ENCODE measurements around the gene TNRC6A.
"Not testable (repeated sequence)": the region's sequence is repeated elsewhere in the genome, so short reads cannot be mapped to it uniquely, and the experiment has no call there.

TNRC6A gene

DNA sequence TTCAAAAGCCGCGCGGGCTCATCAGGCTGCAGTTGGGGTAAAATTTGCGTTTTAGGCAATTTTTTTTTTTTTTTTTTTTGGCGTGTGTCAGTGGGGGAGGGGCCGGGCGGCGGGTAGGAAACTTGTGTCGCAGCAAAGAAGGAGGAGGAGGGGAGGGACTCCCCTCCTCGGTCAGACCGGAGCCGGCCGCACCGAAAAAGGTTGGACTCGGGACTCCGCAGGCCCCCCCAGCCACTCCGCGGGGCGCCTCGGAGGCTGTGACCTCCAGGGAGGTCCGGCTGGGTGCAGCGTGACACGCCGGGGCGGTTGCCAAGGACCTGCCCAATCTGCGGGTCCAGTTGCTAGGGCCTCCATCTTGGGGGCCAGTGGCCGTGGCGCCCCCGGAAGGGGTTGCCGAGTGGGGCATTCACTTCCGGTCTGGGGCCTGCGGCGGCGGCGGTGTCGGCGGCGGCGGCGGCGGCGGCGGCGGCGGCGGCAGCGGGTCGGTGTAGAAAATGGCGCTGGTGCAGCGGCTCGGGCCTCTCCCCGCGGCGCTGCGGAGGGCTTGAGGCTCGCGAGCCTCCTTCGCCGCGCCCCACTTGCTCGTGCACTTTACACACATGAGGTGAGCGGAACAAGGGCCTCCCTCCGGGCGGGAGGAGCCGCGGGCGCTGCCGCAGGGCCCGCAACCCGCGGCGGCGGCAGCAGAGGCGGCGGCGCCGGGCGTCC lies at the start of gene TNRC6A:
Gene TNRC6A (plus strand): TSS at position 409 of the 708 bp plus-strand sequence. CDS start 191 bp downstream, at position 600.
- DNase-seq (ENCODE audit: low read depth, low spot score) = peak; percentile 96

DNA sequence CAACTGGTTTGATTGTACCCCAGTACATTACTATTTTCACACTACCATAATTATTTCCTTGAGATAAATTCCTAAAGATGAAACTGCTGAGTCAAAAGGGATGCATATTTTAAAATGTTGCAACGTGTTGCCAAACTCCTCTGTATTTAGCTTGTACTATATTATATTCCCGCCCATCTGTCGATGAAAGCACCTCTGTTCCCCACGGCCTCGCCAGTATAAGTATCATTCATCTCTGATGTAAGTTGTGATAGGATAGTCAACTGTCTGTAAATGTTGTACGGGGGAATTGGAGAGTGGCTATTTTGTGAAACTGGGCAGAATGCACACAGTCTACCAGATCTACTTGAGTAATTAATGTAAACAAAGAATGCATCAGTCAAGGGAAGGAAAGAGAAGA lies 47.7 kb upstream of the TNRC6A start:
- no peak for DNase-seq (ENCODE audit: low read depth, low spot score)

DNA sequence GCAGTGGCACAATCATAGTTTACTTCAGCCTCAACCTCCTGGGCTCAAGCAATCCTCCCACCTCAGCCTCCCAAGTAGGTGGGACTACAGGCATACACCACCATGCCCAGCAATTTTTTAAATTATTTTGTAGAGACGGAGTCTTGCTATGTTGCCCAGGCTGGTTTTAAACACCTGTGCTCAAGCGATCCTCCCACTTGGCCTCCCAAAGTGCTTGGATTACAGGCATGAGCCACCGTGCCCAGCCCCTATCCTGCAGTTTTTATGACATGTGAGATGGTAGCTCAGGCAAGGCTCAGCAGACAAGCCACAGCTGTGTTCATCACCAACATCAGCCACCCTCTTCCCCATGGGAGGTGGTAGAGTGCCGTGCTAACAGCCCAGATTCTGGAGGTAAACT lies 46.2 kb upstream of the TNRC6A start:
- DNase-seq (ENCODE audit: low read depth, low spot score) = no peak

DNA sequence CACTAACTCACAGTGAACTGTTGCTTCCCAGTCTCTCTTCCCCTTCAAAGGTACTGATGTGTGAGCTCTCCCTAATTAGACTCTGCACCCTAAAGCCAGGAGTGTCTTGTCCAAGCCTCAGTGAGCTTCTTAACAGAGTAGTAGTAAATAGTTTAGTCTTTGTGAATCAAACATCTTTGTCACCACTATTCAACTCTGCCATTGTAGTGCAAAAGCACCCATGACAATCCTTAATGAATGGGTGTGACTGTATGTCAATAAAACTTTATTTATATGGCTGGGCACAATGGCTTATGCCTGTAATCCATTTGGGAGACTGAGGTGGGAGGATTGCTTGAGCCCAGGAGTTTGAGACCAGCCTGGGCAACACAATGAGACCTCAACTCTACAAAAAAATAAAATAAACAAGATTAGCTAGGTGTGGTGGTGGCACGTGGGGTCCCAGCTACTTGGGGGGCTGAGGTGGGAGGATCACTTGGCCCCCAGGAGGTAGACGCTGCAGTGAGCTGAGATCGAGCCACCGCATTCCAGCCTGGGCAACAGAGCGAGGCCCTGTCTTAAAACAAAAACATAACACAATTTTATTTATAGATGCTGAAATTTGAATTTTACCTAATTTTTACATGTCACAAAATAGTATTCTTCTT lies 45.5 kb upstream of the TNRC6A start:
- DNase-seq (ENCODE audit: low read depth, low spot score) = no peak

DNA sequence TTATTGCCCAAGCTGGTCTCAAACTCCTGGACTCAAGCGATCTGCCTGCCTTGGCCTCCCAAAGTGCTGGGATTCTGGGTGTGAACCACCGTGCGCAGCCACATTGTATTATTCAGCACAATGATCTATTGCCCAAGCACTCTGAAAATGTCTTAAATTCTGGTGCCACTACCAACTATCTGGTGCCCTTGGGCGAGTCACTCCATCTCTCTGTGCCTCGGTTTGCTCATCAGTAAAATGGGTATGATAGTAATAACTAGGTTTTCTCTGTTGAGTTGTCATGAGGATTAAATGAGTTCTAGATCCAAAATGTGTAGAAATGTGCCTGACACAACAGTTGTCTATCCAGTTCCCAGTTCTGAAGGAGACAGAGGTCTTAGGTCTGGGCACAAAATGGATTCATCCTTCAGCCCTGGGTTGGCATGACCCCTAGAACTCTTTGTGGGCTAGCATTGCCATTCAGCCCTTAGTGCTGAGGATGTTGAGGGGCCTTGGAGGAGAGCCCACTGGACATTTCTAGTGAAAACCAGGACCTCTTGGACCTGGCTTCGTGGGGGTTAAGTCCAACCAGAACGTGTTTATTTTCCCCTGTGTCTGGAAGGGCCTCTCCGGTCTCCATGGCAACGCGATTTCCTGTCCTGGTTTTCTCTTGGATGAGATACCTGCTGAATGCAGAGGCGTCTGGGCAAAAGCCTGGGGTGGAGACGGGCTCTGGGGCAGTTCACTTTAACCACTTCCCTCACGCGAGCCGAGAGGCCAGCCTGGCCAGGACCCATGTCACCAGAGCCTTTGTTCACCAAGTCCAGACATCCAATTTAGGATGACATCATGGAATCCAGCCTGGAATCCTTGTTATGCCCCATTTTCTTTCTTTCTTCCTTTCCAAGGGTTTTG lies 43.7 kb upstream of the TNRC6A start:
- DNase-seq (ENCODE audit: low read depth, low spot score) = peak; percentile 91

DNA sequence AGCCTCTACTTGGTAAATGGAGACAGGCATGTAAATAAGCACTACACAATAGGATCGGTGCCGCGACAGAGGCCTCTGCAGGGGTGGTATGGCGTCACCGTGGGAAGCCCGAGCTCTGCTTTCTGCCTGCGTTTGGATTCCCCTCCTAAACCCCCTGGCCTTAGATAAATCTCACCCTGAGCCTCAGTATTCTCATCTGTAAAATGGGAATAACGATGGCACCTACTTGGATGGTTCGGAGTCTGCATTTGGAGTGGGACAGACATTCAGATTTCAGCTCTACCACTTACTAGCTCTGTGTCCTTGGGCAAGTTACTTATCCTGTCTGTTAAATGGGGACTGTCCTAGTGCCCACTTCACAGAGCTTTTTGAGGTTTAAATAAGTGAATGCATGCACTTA lies 42.8 kb upstream of the TNRC6A start:
- DNase-seq (ENCODE audit: low read depth, low spot score) = no peak

DNA sequence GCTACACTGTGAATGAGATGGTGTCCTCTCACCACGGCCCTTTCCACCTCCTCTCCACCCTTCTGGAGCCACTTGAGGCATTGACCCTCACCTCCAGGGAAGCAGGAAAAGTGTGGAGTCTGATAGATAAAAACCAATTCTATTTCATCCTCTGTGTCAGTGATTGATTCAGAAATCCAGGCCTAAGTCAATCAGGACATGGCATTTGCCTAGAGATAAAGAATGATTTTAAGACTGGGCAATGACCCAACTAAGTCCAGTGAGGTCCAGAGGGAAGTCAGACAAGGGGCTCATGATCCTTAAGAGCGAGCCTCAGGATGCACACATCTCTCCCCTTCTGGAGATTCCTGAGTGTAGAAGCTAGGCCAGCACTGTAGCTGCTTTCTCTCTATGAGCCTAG lies 41.1 kb upstream of the TNRC6A start:
- no peak for DNase-seq (ENCODE audit: low read depth, low spot score)

DNA sequence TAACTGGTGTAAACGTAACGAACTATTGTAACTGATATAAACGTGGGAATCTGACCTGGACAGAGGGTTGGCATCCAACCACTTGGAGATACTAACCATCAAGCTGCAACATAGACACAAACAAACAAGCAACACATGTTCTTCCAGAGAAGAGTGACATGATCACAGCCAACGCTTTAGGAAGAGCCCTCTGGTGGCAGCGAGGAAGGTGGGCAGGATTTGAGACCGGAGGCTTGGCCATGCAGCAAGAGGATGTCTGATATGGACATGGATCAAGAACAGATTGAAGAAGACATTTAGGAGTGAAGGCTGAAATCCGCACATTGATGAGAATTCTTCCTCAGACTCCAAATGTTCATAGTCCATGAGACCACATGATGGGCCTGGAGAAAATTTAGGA lies 40.3 kb upstream of the TNRC6A start:
- DNase-seq (ENCODE audit: low read depth, low spot score) = peak; percentile 60

DNA sequence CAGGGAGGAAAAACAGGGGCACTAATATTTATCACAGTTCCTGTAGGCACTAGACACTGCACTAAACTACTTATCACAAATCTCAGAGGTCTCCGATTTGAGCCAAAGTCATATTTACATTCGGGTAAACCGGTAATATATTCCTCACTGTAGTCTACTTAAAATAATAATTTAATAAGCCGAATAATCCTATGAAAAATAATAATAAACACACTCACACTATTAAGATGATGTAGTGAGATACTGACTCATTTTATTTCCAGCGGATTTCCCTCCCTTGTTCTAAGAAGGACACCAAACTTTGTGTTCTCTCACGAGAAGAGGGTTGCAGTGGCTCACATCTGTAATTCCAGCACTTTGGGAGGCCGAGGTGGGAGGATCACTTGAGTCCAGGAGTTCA lies 36.6 kb upstream of the TNRC6A start:
- DNase-seq (ENCODE audit: low read depth, low spot score) = no peak

DNA sequence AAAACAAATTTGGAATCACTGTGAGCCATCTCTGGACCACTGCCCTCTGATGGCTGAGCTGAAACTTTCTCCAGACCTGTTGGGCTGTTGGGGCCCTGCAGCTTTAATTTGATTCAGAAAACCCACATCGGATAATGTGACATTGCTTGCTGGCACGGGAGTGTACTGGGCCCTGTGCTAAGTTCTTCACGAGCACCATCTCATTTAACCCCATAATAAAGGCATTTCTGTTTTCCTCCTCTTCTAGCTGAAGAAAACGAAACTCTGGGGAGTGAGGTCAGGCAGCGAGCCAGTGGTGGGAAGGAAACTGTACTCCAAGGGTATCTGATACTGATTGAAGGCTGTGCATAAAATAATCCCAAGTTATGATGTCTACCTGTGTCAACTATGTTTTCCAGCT lies 34.5 kb upstream of the TNRC6A start:
- DNase-seq (ENCODE audit: low read depth, low spot score) = peak; percentile 20

DNA sequence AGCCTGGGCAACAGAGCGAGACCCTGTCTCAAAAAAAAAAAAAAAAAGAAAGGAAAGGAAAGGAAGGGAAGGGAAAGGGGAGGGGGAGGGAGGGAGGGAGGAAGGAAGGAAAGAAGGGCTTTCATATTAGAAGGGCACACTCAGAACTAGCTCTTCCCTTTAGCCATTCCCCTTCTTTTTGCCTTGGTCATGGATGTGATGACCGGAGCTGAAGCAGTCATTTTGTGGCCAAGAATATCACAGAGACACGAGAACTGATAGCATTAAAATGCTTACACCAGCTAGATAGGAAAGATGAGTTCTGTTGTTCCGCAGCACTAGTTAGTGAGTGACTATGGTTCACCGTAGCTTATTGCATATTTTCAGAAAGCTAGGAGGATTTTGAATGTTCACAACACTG lies 32.8 kb upstream of the TNRC6A start:
- no peak for DNase-seq (ENCODE audit: low read depth, low spot score)

DNA sequence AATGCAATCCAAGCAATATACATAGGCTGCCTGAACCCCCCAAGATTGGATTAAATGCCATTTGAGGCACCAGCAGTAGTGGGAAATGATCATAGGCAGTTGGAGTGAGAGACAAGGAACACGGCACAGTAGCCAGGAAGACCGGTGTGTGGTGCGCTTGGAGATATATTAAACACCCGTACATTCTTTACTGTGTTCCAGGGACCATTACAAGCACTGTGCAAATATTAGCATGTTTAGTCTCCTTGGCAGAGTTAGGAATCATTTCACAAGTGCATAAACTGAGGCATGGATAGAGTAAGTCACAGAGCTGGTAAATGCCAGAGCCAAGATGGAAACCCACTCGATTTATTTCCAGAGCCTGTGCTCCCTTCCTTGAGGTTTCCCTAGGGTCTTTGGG lies 31.1 kb upstream of the TNRC6A start:
- DNase-seq (ENCODE audit: low read depth, low spot score) = no peak

DNA sequence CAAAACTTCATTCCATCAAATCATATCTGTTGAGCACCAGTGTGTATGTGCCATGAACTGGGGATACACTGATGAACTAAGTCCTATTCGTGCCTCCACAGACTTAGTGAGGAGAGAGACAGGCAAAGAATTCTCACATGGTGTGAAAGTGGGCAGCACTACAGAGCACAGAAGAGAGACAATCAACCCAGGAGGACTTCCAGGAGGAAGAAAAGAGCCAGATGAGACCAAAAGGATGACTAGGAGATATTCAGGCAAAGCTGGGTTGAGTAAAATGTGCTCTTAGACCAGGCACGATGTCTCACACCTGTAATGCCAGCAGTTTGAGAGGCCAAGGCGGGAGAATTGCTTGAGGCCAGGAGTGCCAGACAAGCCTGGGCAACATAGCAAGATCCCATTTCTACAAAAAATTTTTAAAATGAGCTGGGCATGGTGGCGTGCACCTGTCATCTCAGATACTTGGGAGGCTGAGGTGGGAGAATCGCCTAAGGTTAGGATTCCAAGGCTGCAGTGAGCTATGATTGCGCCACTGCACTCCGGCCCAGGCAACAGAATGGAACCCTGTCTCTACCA lies 30.2 kb upstream of the TNRC6A start:
- no peak for DNase-seq (ENCODE audit: low read depth, low spot score)

DNA sequence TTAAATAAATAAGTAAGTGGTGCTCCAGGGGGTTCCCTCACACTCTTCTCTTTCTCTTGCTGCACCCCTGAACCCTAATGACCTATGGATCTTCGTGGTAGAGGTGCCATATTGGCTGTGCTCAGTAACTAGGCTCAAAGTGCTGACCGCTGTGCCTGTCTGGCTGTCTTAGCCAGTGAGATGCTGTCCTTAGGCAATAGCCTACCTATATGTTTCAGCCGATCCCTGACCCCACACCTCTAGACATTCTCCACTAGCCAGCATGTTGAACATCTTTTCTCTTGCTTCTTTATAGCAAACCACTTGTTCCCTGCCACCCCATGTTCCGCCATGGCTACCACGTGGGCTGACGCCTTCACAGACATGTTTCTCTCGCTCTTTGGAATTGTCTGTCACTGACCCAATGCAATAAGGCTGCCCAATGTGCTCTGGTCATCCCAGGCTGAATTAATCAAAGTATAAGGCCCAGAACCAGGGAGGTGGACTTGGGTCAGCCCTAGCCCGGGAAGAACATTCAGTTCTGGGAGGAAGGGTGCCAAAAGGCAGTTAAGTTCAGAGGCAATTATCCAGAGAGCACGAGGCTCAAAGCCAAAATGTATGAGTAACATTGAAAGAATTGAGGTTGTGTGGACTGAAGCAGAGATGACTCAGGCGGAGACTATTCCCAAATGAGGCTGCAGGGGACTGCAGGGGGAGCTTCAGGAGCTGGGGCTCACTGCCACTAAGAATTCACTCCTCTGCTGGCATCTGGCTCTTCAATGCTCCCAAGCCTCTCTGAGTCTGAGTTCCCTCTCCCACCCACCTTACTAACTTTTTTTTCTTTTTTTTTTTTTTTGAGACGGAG lies 28.7 kb upstream of the TNRC6A start:
- peak; percentile 99 for DNase-seq (ENCODE audit: low read depth, low spot score)

DNA sequence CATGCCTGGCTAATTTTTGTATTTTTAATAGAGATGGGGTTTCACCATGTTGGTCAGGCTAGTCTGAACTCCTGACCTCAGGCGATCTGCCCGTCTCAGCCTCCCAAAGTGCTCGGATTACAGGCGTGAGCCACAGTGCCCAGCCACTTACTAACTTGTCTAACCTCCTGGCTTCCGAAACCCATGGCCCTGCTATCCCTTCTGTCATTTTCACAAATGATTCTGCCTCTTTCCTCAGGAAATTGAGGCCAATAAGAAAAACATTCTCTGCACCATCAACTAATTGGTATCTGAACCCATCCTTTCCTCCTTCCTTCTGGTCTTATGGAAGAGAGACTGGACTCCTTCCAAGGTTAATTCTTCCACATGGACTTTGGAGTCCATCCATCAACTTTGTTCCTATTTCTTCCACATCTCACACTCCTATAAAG lies 27.9 kb upstream of the TNRC6A start:
- peak; percentile 58 for DNase-seq (ENCODE audit: low read depth, low spot score)

DNA sequence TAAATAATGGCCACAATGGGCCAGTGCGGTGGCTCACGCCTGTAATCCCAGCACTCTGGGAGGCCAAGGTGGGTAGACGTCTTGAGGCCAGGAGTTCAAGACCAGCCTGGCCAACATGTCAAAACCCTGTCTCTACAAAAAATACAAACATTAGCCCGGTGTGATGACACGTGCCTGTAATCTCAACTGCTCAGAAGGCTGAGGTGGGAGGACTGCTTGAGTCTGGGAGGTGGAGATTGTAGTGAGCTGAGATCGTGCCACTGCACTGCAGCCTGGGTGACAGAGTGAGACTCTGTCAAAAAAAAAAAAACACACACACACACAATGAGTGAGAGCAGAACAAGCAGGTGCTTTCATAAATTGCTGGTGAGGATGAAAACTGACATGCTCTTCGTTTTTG lies 21.7 kb upstream of the TNRC6A start:
- DNase-seq (ENCODE audit: low read depth, low spot score) = not testable (repeated sequence)

DNA sequence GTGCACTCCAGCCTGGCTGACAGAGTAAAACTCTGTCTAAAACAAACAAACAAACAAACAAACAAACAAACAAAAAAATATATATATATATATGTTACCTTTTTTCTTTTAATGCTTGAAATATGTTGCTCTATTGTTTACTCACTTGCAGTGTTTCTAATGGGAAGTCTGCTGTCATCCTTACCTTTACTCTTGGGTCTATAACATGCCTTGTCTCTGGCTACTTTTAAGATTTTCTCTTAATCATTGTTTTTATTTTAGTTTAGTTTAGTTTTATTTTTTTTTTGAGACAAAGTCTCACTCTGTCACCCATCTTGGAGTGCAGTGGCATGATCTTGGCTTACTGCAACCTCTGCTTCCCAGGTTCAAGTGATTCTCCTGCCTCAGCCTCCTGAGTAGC lies 16.1 kb upstream of the TNRC6A start:
- DNase-seq (ENCODE audit: low read depth, low spot score) = no peak

DNA sequence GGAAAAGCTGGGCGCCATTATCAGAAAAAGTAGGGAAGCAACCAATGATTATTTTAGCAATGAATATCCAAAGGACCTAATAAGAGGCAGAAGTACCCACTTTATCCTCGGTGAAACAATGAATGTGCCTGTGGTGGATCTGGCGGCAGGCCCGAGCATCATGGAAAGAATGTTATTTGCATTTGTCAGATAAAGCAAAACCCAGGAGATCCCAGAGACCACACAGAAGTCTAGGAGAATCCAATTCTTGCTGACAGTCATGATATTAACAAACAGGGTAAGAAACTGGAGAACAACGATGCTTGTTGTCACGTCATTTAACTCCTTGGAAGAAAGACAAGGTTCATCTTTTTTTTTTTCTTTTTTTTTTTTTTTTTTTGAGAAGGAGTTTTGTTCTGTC lies 12.0 kb upstream of the TNRC6A start:
- DNase-seq (ENCODE audit: low read depth, low spot score) = peak; percentile 89

DNA sequence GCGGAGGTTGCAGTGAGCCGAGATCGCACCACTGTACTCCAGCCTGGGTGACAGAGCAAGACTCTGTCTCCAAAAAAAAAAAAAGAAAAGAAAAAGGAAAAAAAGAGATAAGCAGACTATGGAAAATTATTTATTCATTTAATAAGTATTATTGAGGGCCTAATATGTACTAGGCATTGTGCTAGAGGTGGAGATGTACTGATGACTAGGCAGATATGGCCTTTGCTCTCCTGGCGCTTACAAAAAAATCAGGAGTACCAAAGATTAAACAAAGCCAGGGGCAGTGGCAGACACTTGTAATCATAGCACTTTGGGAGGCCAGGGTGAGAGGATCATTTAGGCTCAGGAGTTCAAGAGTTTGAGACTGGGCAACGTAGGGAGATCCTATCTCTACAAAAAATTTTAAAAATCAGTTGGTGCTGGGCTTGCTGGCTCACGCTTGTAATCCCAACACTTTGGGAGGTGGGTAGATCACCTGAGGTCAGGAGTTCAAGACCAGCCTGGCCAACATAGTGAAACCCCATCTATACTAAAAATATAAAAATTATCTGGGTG lies 10.4 kb upstream of the TNRC6A start:
- DNase-seq (ENCODE audit: low read depth, low spot score) = no peak

DNA sequence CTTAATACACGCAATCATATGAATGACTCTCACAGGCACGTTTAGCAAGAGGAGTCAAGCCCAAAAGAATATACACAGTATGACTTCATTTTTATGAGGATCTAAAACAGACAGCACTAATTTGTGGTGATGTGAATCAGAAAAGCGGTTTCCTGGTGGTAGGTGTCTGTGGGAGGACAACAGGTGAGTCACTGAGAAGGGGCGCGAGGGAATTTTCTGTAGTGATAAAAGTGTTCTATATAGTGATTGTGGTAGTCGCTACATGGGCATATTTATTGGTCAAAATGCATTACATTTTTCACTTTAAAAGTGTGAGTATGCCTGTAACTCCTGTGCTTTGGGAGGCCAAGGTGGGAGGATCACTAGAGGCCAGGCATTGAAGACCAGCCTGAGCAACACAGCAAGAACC lies 7.6 kb upstream of the TNRC6A start:
- DNase-seq (ENCODE audit: low read depth, low spot score) = no peak

DNA sequence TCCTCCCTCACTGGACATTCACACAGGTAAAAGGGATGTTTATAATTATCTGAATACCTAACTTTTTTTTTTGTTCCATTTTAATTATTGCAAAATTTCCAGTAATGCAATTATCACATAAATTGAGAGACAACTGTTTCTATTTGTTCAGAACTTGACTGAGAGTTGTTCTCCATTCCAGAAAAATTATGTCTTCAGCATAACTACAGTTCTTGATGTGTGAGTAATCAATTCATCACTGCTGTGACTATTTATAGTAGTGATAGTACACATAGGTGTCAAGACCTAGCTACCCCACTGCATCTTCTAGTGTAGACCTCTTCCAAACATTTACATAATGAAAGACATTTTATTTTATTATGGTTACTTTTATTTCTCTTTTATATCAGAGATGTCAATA lies 5.8 kb upstream of the TNRC6A start:
- no peak for DNase-seq (ENCODE audit: low read depth, low spot score)

All from astrocyte of the hippocampus (primary cell).